Raji (cell line): Measurements from ENCODE around the gene JPT2.

ENCODE experiments used
- POLR2A ChIP-seq: IDR thresholded peaks from 2 replicates; pipeline ENCODE4 v1.6.1; 2011; ENCODE audit warnings: low read depth, low read length, control low read depth; ENCODE audit not compliant: insufficient read depth

JPT2 gene

DNA sequence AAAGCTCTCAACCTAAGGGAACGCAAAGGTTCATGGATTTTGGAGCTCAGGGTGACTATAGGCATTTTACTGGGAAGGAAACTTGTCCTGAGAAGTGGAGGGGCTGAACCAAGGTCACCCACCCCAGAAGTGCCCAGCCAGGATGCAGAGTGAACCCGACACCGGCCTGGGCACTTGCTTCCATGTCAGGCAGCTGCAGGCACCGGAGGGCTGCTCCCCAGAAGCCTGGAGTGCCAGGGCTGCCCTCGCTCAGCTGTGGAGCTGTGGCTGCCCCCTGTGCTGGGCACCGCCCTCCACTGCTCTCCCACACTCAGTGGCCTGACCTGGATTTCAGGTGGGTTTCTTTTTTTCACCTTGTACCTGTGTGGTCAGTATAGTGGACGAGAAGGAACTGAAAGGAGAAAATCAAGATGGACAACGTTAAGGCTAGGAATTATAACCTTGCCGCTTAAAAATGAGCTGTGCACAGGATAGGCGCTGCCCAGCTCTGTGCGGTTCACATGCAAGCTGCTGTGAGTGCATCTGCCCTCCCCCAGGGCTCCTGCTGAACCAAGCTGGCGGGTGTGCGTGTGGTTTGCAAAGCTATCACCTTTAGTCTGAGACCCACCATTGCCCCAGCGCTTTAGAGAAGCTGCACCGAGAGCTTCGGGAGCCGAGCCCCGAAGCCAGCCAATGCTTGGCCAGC is 30.1 kb downstream of the JPT2 start:
- TF ChIP-seq POLR2A: no peak

DNA sequence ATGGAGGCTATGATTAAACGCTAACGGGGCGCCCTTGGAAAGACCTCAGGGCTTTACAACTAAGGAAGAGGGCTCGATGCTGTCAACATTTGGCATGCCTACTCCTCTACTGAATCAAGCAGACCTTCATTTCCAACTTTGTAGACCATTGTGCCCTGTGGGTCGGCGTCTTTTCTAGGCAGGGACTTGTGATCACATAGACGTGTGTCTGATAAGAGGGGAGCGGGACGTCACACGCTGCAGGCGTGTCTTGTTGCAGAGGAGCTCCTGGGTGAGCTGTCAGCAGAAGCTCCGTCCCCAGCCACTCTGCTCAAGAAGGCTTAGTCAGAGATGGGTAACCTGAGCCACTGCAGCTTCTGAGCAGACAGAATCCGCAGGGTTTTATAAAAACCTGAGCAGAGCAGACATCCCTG is 30.7 kb downstream of the JPT2 start:
- TF ChIP-seq POLR2A: no peak

DNA sequence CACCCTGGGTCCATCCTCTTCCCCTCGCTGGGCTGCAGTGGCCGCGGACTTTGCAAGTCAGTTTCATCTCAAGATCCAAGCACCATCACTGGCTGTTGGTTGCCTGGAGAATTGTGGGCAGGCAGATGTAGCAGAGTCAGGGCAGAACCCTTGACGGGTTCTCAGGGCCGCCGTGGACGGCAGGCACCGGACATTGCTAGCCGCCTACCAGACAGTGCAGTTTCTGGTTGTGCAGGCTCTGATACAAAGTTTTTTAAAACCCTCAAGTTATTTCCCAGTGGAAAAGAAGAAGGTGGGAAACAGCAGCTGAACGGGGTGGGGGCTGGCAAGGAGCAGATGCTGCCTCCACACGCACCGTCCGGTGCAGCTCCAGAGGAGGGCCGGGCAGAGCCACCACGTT is 31.3 kb downstream of the JPT2 start:
- no peak for TF ChIP-seq POLR2A

DNA sequence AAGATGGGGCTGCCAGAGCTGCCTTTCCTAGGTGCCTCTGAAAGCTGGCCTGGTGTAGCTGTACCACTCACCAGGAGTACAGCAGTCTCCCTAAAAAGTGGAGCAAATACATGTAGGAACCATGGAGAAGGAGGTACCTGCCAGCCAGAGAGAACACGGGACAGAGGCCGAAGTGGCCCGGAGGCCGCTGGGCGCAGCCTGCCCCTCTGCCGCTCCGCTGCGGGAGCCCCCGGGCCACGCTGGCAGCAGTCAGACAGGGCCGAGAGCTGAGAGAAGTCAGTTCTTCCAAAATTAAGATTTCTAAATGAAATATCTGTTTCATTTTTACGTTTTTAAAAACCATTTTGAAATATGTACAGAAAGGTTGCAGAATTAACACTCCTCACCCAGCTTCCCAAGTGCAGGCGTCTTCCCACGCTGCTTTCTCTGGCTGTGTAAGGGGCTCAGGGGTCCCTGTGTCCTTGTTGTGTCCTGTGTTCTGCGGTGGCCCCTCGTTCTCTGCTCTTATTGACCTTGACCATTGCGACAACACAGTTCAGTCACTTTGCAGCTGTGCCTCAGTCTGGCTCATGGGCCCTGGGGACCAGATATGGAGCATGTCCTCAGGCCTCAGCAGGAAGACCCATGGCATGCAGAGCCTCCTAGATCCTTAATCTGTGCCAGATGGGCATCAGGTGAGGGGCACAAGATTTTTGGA is 32.9 kb downstream of the JPT2 start:
- no peak for TF ChIP-seq POLR2A

DNA sequence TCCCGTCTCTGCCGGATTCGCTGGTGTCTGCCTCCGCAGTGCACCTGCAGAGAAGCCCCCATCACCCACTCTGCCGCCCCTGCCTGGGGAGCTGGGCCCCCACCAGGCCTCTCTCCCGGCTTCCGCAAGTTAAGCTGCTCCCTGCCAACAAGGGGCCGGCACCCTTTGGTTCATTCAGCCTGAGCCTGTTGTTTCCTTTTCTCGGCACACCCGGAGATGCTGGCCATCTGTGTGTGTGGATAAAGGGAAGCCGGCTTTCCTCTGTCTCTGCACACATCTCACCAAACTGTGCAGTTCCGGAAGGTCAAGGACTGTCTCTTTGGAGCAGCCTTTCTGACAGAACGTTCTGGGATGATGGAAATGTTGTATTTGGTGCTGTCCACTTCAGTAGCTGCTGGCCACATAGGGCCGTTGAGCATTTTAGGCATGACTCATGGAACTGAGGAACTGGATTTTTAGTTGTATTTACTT is 34.7 kb downstream of the JPT2 start:
- TF ChIP-seq POLR2A: no peak

DNA sequence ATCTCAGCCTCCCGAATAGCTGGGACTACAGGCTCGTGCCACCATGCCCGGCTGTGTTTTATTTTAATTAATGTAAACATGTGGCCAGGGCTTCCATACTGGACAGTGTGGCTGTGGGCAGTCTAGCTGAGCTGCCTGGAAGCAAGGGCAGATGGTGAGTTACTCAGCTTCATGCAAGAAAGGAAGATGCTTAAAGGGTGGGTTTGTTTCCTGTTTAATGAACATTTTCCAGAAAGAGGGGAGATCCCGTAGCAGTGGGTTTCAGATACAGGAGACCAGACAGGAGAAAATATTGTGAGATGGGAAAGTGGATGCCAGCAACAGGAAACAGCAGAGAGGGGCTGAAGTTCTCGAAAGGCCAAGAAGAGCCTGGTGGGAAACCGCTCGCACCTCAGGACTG is 35.3 kb downstream of the JPT2 start:
- TF ChIP-seq POLR2A: no peak

DNA sequence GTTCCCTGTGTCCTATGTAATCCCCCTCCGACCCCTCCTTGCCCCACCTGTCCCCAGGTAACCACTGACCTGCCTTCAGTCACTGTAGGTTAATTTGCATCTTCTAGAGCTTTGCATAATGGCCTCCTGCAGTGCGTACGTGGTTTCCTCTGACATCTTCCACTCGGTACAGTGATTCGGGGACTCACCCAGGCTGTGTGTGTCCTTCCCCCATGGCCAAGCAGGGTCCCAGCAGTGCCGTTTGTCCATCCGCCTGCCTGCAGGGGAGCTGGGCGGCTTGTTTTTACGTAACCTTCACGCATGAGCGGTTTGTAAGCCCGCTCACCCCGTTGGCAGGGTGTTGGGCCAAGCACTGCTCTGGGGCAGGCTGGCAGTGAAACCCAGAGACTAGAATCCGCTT is 35.9 kb downstream of the JPT2 start:
- 0 out of 2 replicates have a peak, but pooled peaks have one; percentile 23 for TF ChIP-seq POLR2A

DNA sequence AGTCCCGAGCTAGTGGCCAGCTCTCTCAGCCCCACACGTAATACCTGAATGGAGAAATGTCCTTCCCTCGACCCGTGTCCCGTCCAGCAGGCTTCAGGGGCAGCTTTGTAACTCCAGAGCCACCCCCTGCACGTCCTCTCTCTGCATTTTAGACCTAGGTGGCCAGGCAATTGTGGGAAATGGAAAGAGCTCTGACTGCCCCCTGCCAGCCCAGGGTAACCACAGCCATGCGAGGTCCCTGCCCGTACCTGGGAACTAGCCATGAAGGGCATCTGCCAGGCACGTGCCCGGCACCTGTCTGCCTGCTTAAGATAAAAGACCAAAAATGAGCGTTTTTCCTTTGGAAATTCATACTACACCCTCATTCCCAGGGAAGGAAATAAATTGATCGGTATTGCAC is 37.1 kb downstream of the JPT2 start:
- TF ChIP-seq POLR2A: no peak

DNA sequence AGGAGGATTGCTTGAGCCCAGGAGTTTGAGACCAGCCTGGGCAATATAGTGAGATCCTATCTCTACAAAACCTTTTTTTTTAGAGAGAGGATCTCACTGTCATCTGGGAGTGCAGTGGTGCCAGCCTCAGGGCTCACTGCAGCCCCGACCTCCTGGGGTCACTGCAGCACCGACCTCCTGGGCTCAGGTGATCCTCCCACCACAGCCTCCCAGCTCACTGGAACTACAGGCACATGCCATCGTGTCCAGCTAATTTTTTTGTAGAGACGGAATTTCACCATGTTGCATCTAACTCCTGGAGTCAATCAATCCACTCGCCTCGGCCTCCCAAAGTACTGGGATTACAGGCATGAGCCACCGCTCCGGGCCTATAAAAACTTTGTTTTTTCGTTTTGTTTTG is 43.3 kb downstream of the JPT2 start:
- no peak for TF ChIP-seq POLR2A

DNA sequence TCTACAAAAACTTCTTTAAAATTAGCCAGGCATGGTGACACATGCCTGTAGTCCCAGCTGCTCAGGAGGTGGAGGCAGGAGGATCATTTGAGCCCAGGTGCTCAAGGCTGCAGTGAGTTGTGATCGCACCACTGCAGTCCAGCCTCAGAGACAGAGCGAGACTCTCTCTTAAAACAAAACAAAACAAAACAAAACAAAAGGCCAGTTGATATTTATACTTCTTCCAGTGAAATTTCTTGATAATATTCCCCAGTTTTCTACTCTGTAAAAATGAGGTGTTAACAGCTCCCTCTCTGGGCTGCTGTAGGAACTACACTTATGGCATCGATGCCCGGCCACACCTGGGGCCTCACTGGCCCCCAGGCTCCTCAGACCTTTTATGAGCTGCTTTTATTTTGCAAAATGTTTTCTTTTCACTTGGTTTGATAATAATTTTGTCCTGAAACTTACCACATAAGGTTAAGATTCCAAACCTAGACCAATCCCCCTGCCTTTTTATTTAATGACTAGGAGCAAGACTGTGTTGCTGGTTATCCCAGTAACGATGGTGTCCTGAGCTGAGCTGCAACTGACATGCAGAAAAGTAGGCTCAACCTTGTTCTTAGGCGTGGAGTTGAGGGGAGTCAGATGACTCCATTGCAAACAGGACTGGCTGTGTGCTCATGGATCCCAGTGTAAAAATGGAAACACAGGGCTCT is 45.5 kb downstream of the JPT2 start:
- TF ChIP-seq POLR2A: no peak

DNA sequence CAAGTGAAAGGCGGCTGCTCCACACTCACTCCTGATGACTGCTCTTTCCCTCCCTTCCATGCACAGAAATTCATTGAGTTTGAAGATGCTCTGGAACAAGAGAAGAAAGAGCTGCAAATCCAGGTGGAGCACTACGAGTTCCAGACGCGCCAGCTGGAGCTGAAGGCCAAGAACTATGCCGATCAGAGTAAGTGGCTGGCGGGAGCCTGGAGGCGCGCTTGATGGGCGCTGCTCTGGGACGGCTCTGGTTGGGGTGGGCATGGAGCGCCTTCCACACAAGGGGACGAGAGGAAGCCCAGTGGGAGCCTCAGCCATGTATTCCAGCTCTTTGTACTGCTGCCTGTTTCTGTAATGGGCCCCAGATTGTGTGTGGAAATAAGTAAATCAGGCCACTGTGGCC is 46.4 kb downstream of the JPT2 start:
- no peak for TF ChIP-seq POLR2A

DNA sequence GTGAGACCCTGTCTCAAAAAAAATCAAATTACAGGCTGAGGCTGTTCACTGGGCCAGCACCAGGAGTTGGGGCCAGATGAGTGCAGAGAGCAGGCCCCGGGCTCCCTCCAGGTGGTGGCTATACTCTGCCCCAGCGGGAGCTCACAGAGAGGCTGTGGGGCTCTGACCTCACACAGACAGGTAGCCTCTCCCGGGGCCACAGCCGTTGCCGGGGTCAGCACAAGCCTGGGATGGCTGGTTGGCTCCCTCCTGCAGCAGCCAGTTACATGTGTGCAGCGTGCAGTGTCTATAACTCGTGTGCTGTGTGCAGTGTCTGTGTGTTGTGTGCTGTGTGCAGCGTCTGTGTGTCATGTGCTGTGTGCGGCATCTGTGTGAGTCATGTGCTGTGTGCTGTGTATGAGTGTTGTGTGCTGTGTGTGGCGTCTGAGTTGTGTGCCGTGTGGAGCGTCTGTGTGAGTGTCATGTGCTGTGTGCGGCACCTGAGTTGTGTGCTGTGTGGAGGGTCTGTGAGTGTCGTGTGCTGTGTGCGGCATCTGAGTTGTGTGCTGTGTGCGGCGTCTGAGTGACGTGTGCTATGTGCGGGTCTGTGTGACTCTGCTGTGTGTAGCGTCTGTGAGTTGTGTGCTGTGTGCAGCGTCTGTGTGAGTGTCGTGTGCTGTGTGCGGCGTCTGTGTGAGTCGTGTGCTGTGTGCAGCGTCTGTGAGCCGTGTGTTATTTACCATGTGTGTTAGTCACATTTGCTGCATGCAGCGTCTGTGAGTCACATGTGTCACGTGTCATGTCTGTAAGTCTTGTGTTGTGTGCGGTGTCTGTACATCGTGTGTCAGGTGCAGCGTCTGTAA is 48.8 kb downstream of the JPT2 start:
- no peak for TF ChIP-seq POLR2A

DNA sequence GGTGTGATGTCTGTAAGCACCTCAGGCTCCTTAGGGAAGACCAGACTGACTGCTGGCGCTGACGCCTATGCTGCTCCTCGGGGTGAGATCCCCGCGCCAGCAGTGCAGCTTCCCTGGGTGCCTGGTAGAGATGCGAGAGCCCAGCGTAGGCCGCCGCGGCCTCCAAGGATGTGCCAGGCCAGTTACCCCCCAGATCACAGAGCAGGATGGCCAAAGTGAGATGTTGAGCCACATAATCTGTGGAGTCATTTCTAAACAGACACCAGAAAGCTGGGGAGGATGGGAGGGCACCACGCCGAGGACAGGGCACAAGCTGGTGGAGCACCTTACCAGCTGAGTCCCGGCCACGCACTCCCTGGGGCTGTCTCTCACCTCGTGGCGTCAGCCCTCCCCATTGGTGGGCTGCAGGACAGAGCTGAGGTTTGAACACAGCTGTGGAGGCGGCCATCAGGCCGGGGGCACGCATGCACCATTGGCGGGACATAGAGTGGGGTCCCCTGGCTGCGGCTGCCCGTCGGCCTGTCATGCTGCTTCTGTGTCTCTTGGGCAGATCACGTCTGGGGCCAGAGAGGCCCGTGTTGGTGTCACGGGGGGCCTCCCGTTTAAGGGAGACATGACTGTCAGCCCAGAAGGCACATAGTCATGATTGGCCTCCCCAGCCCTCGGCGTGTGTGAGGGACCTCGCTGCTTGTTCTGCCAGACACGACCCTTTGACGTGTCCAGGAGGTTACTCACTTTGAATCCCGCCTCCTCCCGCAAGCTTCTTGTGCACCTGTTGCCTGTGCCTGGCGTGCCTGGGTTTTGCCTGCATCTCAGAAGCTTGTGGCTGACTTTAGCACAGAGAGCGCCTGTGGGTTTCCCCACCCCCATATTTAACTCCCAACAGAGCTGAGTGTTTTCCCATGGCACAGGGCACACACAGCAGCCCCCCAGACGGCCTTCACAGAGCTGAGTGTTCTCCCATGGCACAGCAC is 49.9 kb downstream of the JPT2 start:
- TF ChIP-seq POLR2A: no peak

DNA sequence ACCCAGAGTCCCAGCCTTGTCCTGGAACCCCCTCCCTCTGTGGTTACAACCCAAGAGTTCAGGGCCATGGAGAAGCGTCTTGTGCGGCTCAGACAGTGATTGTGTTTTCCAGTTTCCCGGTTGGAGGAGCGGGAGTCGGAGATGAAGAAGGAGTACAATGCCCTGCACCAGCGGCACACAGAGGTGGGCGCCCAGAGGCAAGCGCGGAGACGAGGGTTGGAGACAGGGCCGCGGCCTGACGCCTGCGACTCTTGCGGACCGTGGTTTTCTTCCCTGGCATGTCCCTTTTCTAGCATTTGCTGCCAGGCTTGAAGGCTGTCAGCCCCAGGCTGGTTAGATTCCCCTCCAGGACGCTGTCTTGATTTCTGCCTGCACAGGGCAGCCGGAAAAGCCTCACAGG is 50.9 kb downstream of the JPT2 start:
- no peak for TF ChIP-seq POLR2A
